Activated CD4-positive, alpha-beta T cell treated with anti-CD3 and anti-CD28 coated beads, Interleukin-2, amount 10 ng/mL, durations not matched to agents 24 days and 14 days (primary cell): Measurements from ENCODE around the gene FAM83G. TPM values are rescaled to one million over a fixed set of nuclear protein-coding genes. Genes with fewer than 3 reads are reported as not detected.

Experiments used
- DNase-seq: peaks from one replicate; pipeline ENCODE4 v3.0.0; 2022
- H3K27ac Mint-ChIP-seq: one replicate; pipeline ENCODE4 v1.8.0; 2022; ENCODE audit warnings: mild to moderate bottlenecking, mixed read lengths
- H3K27me3 Mint-ChIP-seq: one replicate; pipeline ENCODE4 v1.8.0; 2022; ENCODE audit warnings: mixed read lengths
- H3K36me3 Mint-ChIP-seq: one replicate; pipeline ENCODE4 v1.8.0; 2022; ENCODE audit warnings: low read depth, mild to moderate bottlenecking, mixed read lengths
- H3K4me1 Mint-ChIP-seq: one replicate; pipeline ENCODE4 v1.8.0; 2021; ENCODE audit warnings: mixed read lengths
- H3K4me3 Mint-ChIP-seq: one replicate; pipeline ENCODE4 v1.8.0; 2022; ENCODE audit warnings: mild to moderate bottlenecking, moderate library complexity, mixed read lengths
- H3K9me3 Mint-ChIP-seq: one replicate; pipeline ENCODE4 v1.8.0; 2021; ENCODE audit warnings: mixed read lengths
- intact Hi-C: fragments of 100-400 bp; cut with micrococcal nuclease; formaldehyde crosslinking; loops from one replicate; pipeline ENCODE4 v1.15.1; 2023
- total RNA-seq: library from RNA; stranded (reverse); gene quantifications from 2 replicates; pipeline ENCODE4 v1.2.3, GENCODE V29; 2022

FAM83G gene
- total RNA-seq, 1 donor from 2014 or later, result 17.8 TPM

- Mint-ChIP-seq H3K4me1 (peaks cover 4% of the 10 kb centered on the region), H3K27ac (no peak overlapping the region), H3K4me3 (no peak overlapping the region), H3K36me3 (peaks cover 6% of the 10 kb centered on the region), H3K27me3 (no peaks in the 10 kb centered on the region), H3K9me3 (no peaks in the 10 kb centered on the region)
- intact Hi-C loops, result loop anchor here (5.0 kb wide), 1 partner anchor 33 kb away; the partner anchor contains the start of gene FAM83G
- DNase-seq, result no peak
Observed at GRCh38 chr17:18968945-18969887, 35.3 kb downstream of the FAM83G start.

- peaks cover 5% of the 10 kb centered on the region for H3K36me3 Mint-ChIP-seq
- intact Hi-C loops, result loop anchor here (5.0 kb wide), 1 partner anchor 34 kb away; the partner anchor contains the start of gene FAM83G
- no peaks in the 10 kb centered on the region for H3K9me3 Mint-ChIP-seq
- H3K27ac Mint-ChIP-seq, result no peak overlapping the region
- H3K27me3 Mint-ChIP-seq, result no peaks in the 10 kb centered on the region
- no peak for DNase-seq
- H3K4me3 Mint-ChIP-seq, result no peak overlapping the region
- H3K4me1 Mint-ChIP-seq, result peaks cover 4% of the 10 kb centered on the region
Observed at GRCh38 chr17:18968345-18968744, 36.2 kb downstream of the FAM83G start.

- Mint-ChIP-seq H3K4me1 (peaks cover 6% of the 10 kb centered on the region), H3K4me3 (no peak overlapping the region), H3K36me3 (peaks cover 4% of the 10 kb centered on the region), H3K27me3 (no peaks in the 10 kb centered on the region), H3K27ac (no peak overlapping the region), H3K9me3 (no peaks in the 10 kb centered on the region)
- intact Hi-C loops, result loop anchor here (5.0 kb wide), 1 partner anchor 34 kb away; the partner anchor contains the start of gene FAM83G
- DNase-seq, result no peak
Observed at GRCh38 chr17:18967916-18968315, 36.6 kb downstream of the FAM83G start.

- Mint-ChIP-seq H3K9me3 (no peaks in the 10 kb centered on the region), H3K27ac (no peak overlapping the region)
Observed at GRCh38 chr17:18966831-18967624, 37.5 kb downstream of the FAM83G start.

GRCh38 chr17:18965530-18966236 lies 38.9 kb downstream of the FAM83G start:
- peaks cover 4% of the 10 kb centered on the region for H3K36me3 Mint-ChIP-seq
- DNase-seq, result no peak
- no peak overlapping the region for H3K4me3 Mint-ChIP-seq
- peaks cover 18% of the 10 kb centered on the region for H3K4me1 Mint-ChIP-seq
- no peaks in the 10 kb centered on the region for H3K9me3 Mint-ChIP-seq
- intact Hi-C loops, result loop anchor here (5.0 kb wide), 1 partner anchor 37 kb away; the partner anchor contains the start of gene FAM83G
- no peaks in the 10 kb centered on the region for H3K27me3 Mint-ChIP-seq
- H3K27ac Mint-ChIP-seq, result peak overlapping the region; percentile 35

More at GRCh38 chr17:18966831-18967624, 37.5 kb downstream of the FAM83G start:
- DNase-seq, result no peak
- intact Hi-C loops, result loop anchor here (5.0 kb wide), 1 partner anchor 35 kb away; the partner anchor contains the start of gene FAM83G
- Mint-ChIP-seq H3K36me3 (peaks cover 4% of the 10 kb centered on the region), H3K27me3 (no peaks in the 10 kb centered on the region), H3K4me1 (peaks cover 11% of the 10 kb centered on the region), H3K4me3 (no peak overlapping the region)

GRCh38 chr17:18964550-18964949 lies 40.0 kb downstream of the FAM83G start:
- Mint-ChIP-seq H3K27ac (no peak overlapping the region), H3K9me3 (no peaks in the 10 kb centered on the region), H3K27me3 (no peaks in the 10 kb centered on the region), H3K36me3 (no peaks in the 10 kb centered on the region), H3K4me1 (peaks cover 18% of the 10 kb centered on the region), H3K4me3 (no peak overlapping the region)
- intact Hi-C loops, result no loop called here
- DNase-seq, result no peak

- Mint-ChIP-seq H3K27ac (no peak overlapping the region), H3K4me3 (no peak overlapping the region)
- intact Hi-C loops, result no loop called here
Observed at GRCh38 chr17:18964018-18964351, 40.6 kb downstream of the FAM83G start.

GRCh38 chr17:18963126-18964017 lies 41.2 kb downstream of the FAM83G start:
- H3K9me3 Mint-ChIP-seq, result no peaks in the 10 kb centered on the region
- no peak overlapping the region for H3K4me3 Mint-ChIP-seq
- intact Hi-C loops, result no loop called here
- no peak for DNase-seq
- no peaks in the 10 kb centered on the region for H3K36me3 Mint-ChIP-seq
- H3K27me3 Mint-ChIP-seq, result no peaks in the 10 kb centered on the region
- H3K4me1 Mint-ChIP-seq, result peaks cover 17% of the 10 kb centered on the region
- no peak overlapping the region for H3K27ac Mint-ChIP-seq

More at GRCh38 chr17:18964018-18964351, 40.6 kb downstream of the FAM83G start:
- Mint-ChIP-seq H3K4me1 (peaks cover 17% of the 10 kb centered on the region), H3K27me3 (no peaks in the 10 kb centered on the region), H3K36me3 (no peaks in the 10 kb centered on the region), H3K9me3 (no peaks in the 10 kb centered on the region)
- DNase-seq, result no peak

- Mint-ChIP-seq H3K27ac (no peak overlapping the region), H3K9me3 (no peaks in the 10 kb centered on the region), H3K36me3 (no peaks in the 10 kb centered on the region), H3K4me3 (no peak overlapping the region), H3K4me1 (peaks cover 17% of the 10 kb centered on the region), H3K27me3 (no peaks in the 10 kb centered on the region)
- intact Hi-C loops, result no loop called here
- no peak for DNase-seq
Observed at GRCh38 chr17:18962494-18962815, 42.1 kb downstream of the FAM83G start.

GRCh38 chr17:18961634-18962493 lies 42.7 kb downstream of the FAM83G start:
- Mint-ChIP-seq H3K27ac (peak overlapping the region; percentile 8), H3K9me3 (no peaks in the 10 kb centered on the region), H3K4me3 (no peak overlapping the region), H3K4me1 (peaks cover 17% of the 10 kb centered on the region), H3K36me3 (no peaks in the 10 kb centered on the region), H3K27me3 (no peaks in the 10 kb centered on the region)
- no peak for DNase-seq
- intact Hi-C loops, result no loop called here

GRCh38 chr17:18960803-18961511 lies 43.6 kb downstream of the FAM83G start:
- DNase-seq, result peak; percentile 94
- Mint-ChIP-seq H3K27me3 (no peaks in the 10 kb centered on the region), H3K27ac (peak overlapping the region; percentile 34), H3K9me3 (no peaks in the 10 kb centered on the region), H3K4me1 (peaks cover 17% of the 10 kb centered on the region), H3K36me3 (no peaks in the 10 kb centered on the region), H3K4me3 (no peak overlapping the region)
- intact Hi-C loops, result no loop called here

GRCh38 chr17:18960241-18960665 lies 44.3 kb downstream of the FAM83G start:
- Mint-ChIP-seq H3K4me3 (no peak overlapping the region), H3K9me3 (no peaks in the 10 kb centered on the region), H3K27ac (peak overlapping the region; percentile 8), H3K27me3 (no peaks in the 10 kb centered on the region), H3K36me3 (no peaks in the 10 kb centered on the region), H3K4me1 (peaks cover 22% of the 10 kb centered on the region)
- no peak for DNase-seq
- intact Hi-C loops, result no loop called here
